K562 (cell line): ENCODE data around the gene LRRK1. TPM values are rescaled to one million over a fixed set of nuclear protein-coding genes. Genes with fewer than 3 reads are reported as not detected.

Source experiments
- ATAC-seq: fragments of 200-7000 bp; cut with Tn5 transposase; 3 replicates; pipeline ENCODE4 v1.9.1; 2020; ENCODE audit warnings: moderate library complexity
- BruUV-seq: library from RNA; stranded (reverse); fragments of 400-500 nt; replicated peaks from 2 replicates; lab custom pipeline; 2021; lab: Mats Ljungman, UMichigan
- CTCF ChIA-PET: fragments of 300-600 bp; formaldehyde crosslinking; extraction: SDS; loops from one replicate; lab custom pipeline; 2021; ENCODE audit warnings: low intra/inter-chr PET ratio; lab: Yijun Ruan, JAX
- POLR2A ChIA-PET: fragments of 300-600, 350-650 bp; sonication (Branson Sonifier 250); formaldehyde crosslinking; extraction: SDS; loops from one replicate; lab custom pipeline; 2021; ENCODE audit warnings: antibody characterized with exemption, inconsistent platforms; lab: Yijun Ruan, JAX
- DNase-seq, 4 experiments: peaks; one replicate each; pipeline versions ENCODE4 v3.0.0 to v3.0.0-alpha.2; 2011 to 2018; ENCODE audit warnings: low spot score in 3 of 4, mixed read lengths in 3 of 4; ENCODE audit errors: extremely low read depth in 1 of 4
- FAIRE-seq: peaks from 2 replicates; lab custom pipeline; 2011; peaks lifted over from hg19 to GRCh38; lab: Jason Lieb, UNC
- H2AFZ ChIP-seq: 2 replicates; pipeline ENCODE4 v1.6.0; 2011; ENCODE audit warnings: low read depth, low read length, control low read depth, inconsistent platforms
- H3K27ac ChIP-seq: fragments of 200-600 bp; 3 replicates; pipeline ENCODE4 v1.8.0; 2011; ENCODE audit warnings: low read depth, mild to moderate bottlenecking, control low read depth, inconsistent platforms, low read length, moderate library complexity, mixed read lengths; ENCODE audit errors: extremely low read depth
- H3K27me3 ChIP-seq, 2 experiments: fragments of 300-600 bp in 1 of 2; 2 replicates in 1 of 2; 3 replicates in 1 of 2; pipeline versions ENCODE4 v1.6.0 to v1.8.0; 2011; ENCODE audit warnings: inconsistent platforms in 2 of 2, low read length in 2 of 2, mild to moderate bottlenecking in 1 of 2, mixed read lengths in 1 of 2, moderate library complexity in 1 of 2; ENCODE audit not compliant: control insufficient read depth in 2 of 2, insufficient read depth in 2 of 2
- H3K36me3 ChIP-seq: fragments of 300-600 bp; 3 replicates; pipeline ENCODE4 v1.8.0; 2011; ENCODE audit warnings: mild to moderate bottlenecking, low read length, inconsistent platforms; ENCODE audit not compliant: control insufficient read depth, insufficient read depth
- H3K4me1 ChIP-seq, 2 experiments: fragments of 200-600 bp in 1 of 2; replicated peaks in 1 of 2; 2 replicates in 1 of 2; 3 replicates in 1 of 2; pipeline versions ENCODE4 v1.5.1 to v1.8.0; 2011; ENCODE audit warnings: inconsistent platforms in 2 of 2, low read length in 2 of 2, mild to moderate bottlenecking in 1 of 2, mixed read lengths in 1 of 2, moderate library complexity in 1 of 2; ENCODE audit not compliant: control insufficient read depth in 2 of 2, insufficient read depth in 2 of 2
- H3K4me2 ChIP-seq: 2 replicates; pipeline ENCODE4 v1.6.1; 2011; ENCODE audit warnings: low read length, control low read depth, inconsistent platforms, mixed read lengths; ENCODE audit not compliant: insufficient read depth
- H3K4me3 ChIP-seq: fragments of 200-600 bp; sonication (generic), shearing (Covaris generic); 2 replicates; pipeline ENCODE4 v1.5.1; 2016; ENCODE audit warnings: control low read depth, inconsistent platforms
- H3K79me2 ChIP-seq: fragments of 200-600 bp; 3 replicates; pipeline ENCODE4 v1.8.0; 2011; ENCODE audit warnings: low read length, inconsistent platforms; ENCODE audit not compliant: control insufficient read depth, insufficient read depth
- H3K9ac ChIP-seq, 2 experiments: 2 replicates each; pipeline versions ENCODE4 v1.6.0 to v1.6.1; 2011; ENCODE audit warnings: low read depth in 2 of 2, low read length in 2 of 2, control low read depth in 1 of 2, inconsistent platforms in 1 of 2, mild to moderate bottlenecking in 1 of 2, mixed read lengths in 1 of 2; ENCODE audit not compliant: insufficient read depth in 1 of 2
- H3K9me1 ChIP-seq: one replicate; pipeline ENCODE4 v1.6.0; 2011; ENCODE audit warnings: inconsistent platforms, mild to moderate bottlenecking, low read length, moderate library complexity; ENCODE audit not compliant: control insufficient read depth, insufficient read depth
- H3K9me3 ChIP-seq: replicated peaks from 2 replicates; pipeline ENCODE4 v1.5.1; 2011; ENCODE audit warnings: low read depth, low read length, inconsistent platforms; ENCODE audit not compliant: control insufficient read depth, insufficient read depth
- H4K20me1 ChIP-seq: replicated peaks from 2 replicates; pipeline ENCODE4 v1.6.1; 2011; ENCODE audit warnings: low read length, inconsistent platforms, mixed read lengths; ENCODE audit not compliant: control insufficient read depth, insufficient read depth
- CBX3 ChIP-seq, 2 experiments: IDR thresholded peaks; 1 replicate in 1 of 2; 2 replicates in 1 of 2; pipeline ENCODE4 v1.6.1; 2012; ENCODE audit warnings: inconsistent platforms in 2 of 2, low read length in 2 of 2, borderline replicate concordance in 1 of 2, control low read depth in 1 of 2
- FOXK2 ChIP-seq, 2 experiments: fragments of 450-650 bp; IDR thresholded peaks in 1 of 2; conservative IDR thresholded peaks in 1 of 2; 2 replicates each; pipeline ENCODE4 v1.6.1; 2016; ENCODE audit warnings: low read depth in 2 of 2, mild to moderate bottlenecking in 1 of 2
- MAZ ChIP-seq, 2 experiments: fragments of 450-650 bp in 1 of 2; sonication (generic) in 1 of 2; formaldehyde crosslinking; IDR thresholded peaks in 1 of 2; conservative IDR thresholded peaks in 1 of 2; 2 replicates each; pipeline versions ENCODE4 v1.4.0 to v1.5.0; 2020; ENCODE audit warnings: mild to moderate bottlenecking in 1 of 2, missing genetic modification reagents in 1 of 2
- NFIC ChIP-seq: fragments of 450-650 bp; IDR thresholded peaks from 2 replicates; pipeline ENCODE4 v1.6.1; 2017; ENCODE audit warnings: mild to moderate bottlenecking, inconsistent platforms
- POLR2A ChIP-seq: fragments of 450-650 bp; conservative IDR thresholded peaks from 2 replicates; pipeline ENCODE4 v1.6.1; 2016
- RAD21 ChIP-seq, 2 experiments: fragments of 250-450 bp in 1 of 2; fragments of 450-650 bp in 1 of 2; sonication (Bioruptor Pico) in 1 of 2; formaldehyde crosslinking in 1 of 2; IDR thresholded peaks in 1 of 2; conservative IDR thresholded peaks in 1 of 2; 2 replicates each; pipeline versions ENCODE4 v1.4.0 to v1.8.0; 2020 to 2022; ENCODE audit warnings: mild to moderate bottlenecking in 2 of 2, moderate library complexity in 1 of 2
- SMARCC2 ChIP-seq: fragments of 450-650 bp; IDR thresholded peaks from 2 replicates; pipeline ENCODE4 v1.6.1; 2017; ENCODE audit warnings: antibody characterized with exemption, moderate library complexity, mild to moderate bottlenecking, low read depth
- THRAP3 ChIP-seq: fragments of 450-650 bp; IDR thresholded peaks from 2 replicates; pipeline ENCODE4 v1.6.1; 2016; ENCODE audit warnings: mild to moderate bottlenecking, inconsistent platforms, borderline replicate concordance
- ZBTB8A ChIP-seq: fragments of 450-650 bp; IDR thresholded peaks from 2 replicates; pipeline ENCODE4 v1.6.1; 2018; ENCODE audit warnings: mild to moderate bottlenecking, moderate library complexity; ENCODE audit not compliant: partially characterized antibody
- ZNF347 ChIP-seq: fragments of 450-650 bp; formaldehyde crosslinking; IDR thresholded peaks from 2 replicates; pipeline ENCODE4 v1.4.0; 2020; ENCODE audit warnings: low read depth, mild to moderate bottlenecking, moderate library complexity
- ZNF695 ChIP-seq: fragments of 450-650 bp; formaldehyde crosslinking; IDR thresholded peaks from 2 replicates; pipeline ENCODE4 v1.4.0; 2020; ENCODE audit warnings: mild to moderate bottlenecking, moderate library complexity
- WGBS: fragments of 100-300 bp; shearing (Covaris generic); methylation state at CpG from one replicate; pipeline ENCODE4 v1.1.6; 2016; ENCODE audit warnings: low coverage, mixed read lengths; ENCODE audit not compliant: insufficient coverage; ENCODE audit errors: missing lambda C conversion rate; 5-methylcytosine and 5-hydroxymethylcytosine counted together
- in situ Hi-C: fragments of 300-500 bp; cut with MboI; formaldehyde crosslinking; loops from 4 replicates; pipeline ENCODE4 v1.15.0; 2018; ENCODE audit warnings: inconsistent platforms, mixed read lengths
- intact Hi-C: fragments of 100-400 bp; cut with micrococcal nuclease; formaldehyde crosslinking; loops from 2 replicates; pipeline ENCODE4 v1.14.2; 2022
- polyA plus RNA-seq, 8 experiments: library from polyadenylated mRNA; depleted of rRNA in 4 of 8; stranded (reverse) in 5 of 8; unstranded in 3 of 8; fragments of >200 nt; fragmentation: Nextera tagmentation in 2 of 8; fragmentation: Illumina TruSeq in 1 of 8; extraction: Ambion mirVana in 2 of 8; extraction: Trizol in 1 of 8; gene quantifications; 2 replicates each; pipeline versions ENCODE4 v1.2.1 to v1.2.3, GENCODE V29; 2011 to 2014; ENCODE audit warnings: inconsistent platforms in 1 of 8, missing spikeins in 1 of 8
- total RNA-seq, 7 experiments: library from RNA; depleted of rRNA in 6 of 7; stranded (reverse); fragments of >200 nt in 6 of 7; fragmentation: Illumina TruSeq in 2 of 7; extraction: Trizol in 2 of 7; gene quantifications; 2 replicates each; pipeline versions ENCODE4 v1.2.1 to v1.2.3, GENCODE V29; 2011 to 2021; ENCODE audit warnings: low replicate concordance in 1 of 7
- TF ChIP-seq, protein P1 (sequence below): fragments of 450-650 bp; formaldehyde crosslinking; IDR thresholded peaks from 2 replicates; pipeline ENCODE4 v1.4.0; 2020; ENCODE audit warnings: mild to moderate bottlenecking, moderate library complexity
- TF ChIP-seq, protein P2 (sequence below): fragments of 250-450 bp; sonication (Bioruptor Pico); IDR thresholded peaks from 2 replicates; pipeline ENCODE4 v1.8.0; 2022; ENCODE audit warnings: inconsistent platforms
- TF ChIP-seq, protein P3 (sequence below): sonication (generic); formaldehyde crosslinking; IDR thresholded peaks from 2 replicates; pipeline ENCODE4 v1.8.0; 2022; ENCODE audit warnings: mild to moderate bottlenecking, missing genetic modification reagents
- TF ChIP-seq, protein P4 (sequence below): fragments of 450-650 bp; formaldehyde crosslinking; IDR thresholded peaks from 2 replicates; pipeline ENCODE4 v1.4.0; 2022; ENCODE audit warnings: missing genetic modification characterization

LRRK1 gene
- total and polyA plus RNA-seq, 9 of the 15 experiments (the other 6 are each of a cell fraction or from before 2014, with no cell fraction given) = 0.01 to 1.5 (median 0.11) TPM

DNA sequence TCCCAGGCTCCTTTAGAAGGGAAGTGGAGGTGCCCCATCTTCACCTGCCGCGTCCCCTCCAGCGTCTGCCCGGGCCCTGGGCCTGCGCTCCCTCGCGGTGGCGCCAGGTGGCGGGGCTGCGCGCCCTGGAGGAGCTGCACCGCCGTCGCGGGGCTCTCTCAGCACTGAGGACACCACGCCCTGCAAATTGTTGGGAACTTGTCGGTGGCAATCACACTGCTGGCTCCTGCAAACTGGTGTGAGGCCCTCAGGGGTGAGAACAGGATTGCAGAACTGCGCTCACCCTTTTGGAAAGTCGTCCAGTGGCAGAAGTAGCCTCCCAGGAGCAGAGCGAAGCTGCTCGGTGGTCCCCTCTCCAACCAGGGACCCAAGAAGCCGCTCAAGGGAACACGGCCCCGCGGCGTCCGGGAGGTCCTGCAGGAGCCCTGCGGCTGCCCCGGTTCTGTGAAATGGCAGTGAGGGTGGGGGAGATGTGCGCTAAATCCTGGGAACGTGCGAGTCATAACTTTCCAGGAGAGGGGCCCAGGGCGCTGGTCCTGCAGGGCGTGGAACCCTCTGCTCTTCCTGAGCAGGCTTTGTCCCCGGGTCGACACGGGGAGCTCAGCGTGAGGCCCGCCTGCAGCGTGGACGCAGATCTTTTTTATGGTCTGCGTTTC lies 995 bp upstream of the LRRK1 start:
- WGBS = 5% methylated on average over 38 of the region's 42 CpGs
- Histone ChIP-seq H3K27ac (no peak overlapping the region), H3K9me1 (no peaks in the 10 kb centered on the region), H3K4me2 (peak overlapping the region; percentile 67), H3K36me3 (no peaks in the 10 kb centered on the region), H3K9ac (no peak overlapping the region), H2AFZ (peak overlapping the region; percentile 56; the same call in 1 of the 2 replicates), H4K20me1 (peaks cover 4% of the 10 kb centered on the region; the same call in 1 of the 2 replicates), H3K4me1 (peaks cover 0 to 20% of the 10 kb centered on the region in 2 experiments; a peak in 2 of 5 replicates), H3K9me3 (no peaks in the 10 kb centered on the region), H3K79me2 (no peaks in the 10 kb centered on the region), H3K27me3 (peaks cover 24 to 58% of the 10 kb centered on the region in 2 experiments), H3K4me3 (no peak overlapping the region)
- ChIA-PET POLR2A (interaction anchor here (0.6 to 1.0 kb wide), 4 partner anchors 10 to 486 kb away, joined by 3 to 4 read pairs (median 3); partner anchors contain the start of gene CHSY1), CTCF (interaction anchor here (2.5 kb wide), 1 partner anchor 89 kb away, joined by 25 read pairs; no protein-coding TSS in a partner anchor)
- BruUV-seq = no TSS peak
- ATAC-seq (peak; percentile 99), FAIRE-seq (peak; percentile 74), DNase-seq (peak; percentile 69 to 80 (median 76))
- in situ Hi-C loops (loop anchor here (25.0 kb wide), 1 partner anchor 344 kb away; the partner anchor contains the start of gene CHSY1), intact Hi-C loops (loop anchor here (1.0 to 5.0 kb wide), 2 partner anchors 89 to 339 kb away; no protein-coding TSS in a partner anchor)
- TF ChIP-seq SMARCC2 = no peak
- TF ChIP-seq MAZ (CRISPR knock-in tag; conservative IDR thresholded peaks at IDR 0.05 in 1 of 2, IDR thresholded peaks at IDR 0.05 in 1 of 2) = peak in 1 of 2 experiments; percentile 59; a peak in 1 of 4 replicates
- TF ChIP-seq NFIC = peak; percentile 24
- TF ChIP-seq, protein P1, sequence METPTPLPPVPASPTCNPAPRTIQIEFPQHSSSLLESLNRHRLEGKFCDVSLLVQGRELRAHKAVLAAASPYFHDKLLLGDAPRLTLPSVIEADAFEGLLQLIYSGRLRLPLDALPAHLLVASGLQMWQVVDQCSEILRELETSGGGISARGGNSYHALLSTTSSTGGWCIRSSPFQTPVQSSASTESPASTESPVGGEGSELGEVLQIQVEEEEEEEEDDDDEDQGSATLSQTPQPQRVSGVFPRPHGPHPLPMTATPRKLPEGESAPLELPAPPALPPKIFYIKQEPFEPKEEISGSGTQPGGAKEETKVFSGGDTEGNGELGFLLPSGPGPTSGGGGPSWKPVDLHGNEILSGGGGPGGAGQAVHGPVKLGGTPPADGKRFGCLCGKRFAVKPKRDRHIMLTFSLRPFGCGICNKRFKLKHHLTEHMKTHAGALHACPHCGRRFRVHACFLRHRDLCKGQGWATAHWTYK (CRISPR knock-in tag) = no peak
- TF ChIP-seq THRAP3 = no peak
- TF ChIP-seq, protein P2, sequence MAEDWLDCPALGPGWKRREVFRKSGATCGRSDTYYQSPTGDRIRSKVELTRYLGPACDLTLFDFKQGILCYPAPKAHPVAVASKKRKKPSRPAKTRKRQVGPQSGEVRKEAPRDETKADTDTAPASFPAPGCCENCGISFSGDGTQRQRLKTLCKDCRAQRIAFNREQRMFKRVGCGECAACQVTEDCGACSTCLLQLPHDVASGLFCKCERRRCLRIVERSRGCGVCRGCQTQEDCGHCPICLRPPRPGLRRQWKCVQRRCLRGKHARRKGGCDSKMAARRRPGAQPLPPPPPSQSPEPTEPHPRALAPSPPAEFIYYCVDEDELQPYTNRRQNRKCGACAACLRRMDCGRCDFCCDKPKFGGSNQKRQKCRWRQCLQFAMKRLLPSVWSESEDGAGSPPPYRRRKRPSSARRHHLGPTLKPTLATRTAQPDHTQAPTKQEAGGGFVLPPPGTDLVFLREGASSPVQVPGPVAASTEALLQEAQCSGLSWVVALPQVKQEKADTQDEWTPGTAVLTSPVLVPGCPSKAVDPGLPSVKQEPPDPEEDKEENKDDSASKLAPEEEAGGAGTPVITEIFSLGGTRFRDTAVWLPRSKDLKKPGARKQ (CRISPR knock-in tag) = no peak
- TF ChIP-seq, protein P3, sequence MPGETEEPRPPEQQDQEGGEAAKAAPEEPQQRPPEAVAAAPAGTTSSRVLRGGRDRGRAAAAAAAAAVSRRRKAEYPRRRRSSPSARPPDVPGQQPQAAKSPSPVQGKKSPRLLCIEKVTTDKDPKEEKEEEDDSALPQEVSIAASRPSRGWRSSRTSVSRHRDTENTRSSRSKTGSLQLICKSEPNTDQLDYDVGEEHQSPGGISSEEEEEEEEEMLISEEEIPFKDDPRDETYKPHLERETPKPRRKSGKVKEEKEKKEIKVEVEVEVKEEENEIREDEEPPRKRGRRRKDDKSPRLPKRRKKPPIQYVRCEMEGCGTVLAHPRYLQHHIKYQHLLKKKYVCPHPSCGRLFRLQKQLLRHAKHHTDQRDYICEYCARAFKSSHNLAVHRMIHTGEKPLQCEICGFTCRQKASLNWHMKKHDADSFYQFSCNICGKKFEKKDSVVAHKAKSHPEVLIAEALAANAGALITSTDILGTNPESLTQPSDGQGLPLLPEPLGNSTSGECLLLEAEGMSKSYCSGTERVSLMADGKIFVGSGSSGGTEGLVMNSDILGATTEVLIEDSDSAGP (CRISPR knock-in tag) = 0 out of 2 replicates have a peak, but pooled peaks have one; percentile 32
- TF ChIP-seq ZBTB8A = no peak
- TF ChIP-seq FOXK2 (conservative IDR thresholded peaks at IDR 0.05 in 1 of 2, IDR thresholded peaks at IDR 0.05 in 1 of 2; ENCODE audit: low read depth in 2 of 2) = no peak
- no peak for TF ChIP-seq ZNF695 (CRISPR knock-in tag)
- no peak for TF ChIP-seq ZNF347 (CRISPR knock-in tag)
- no peak for TF ChIP-seq CBX3 (IDR thresholded peaks at IDR 0.05; ENCODE audit: borderline replicate concordance in 1 of 2, low read length in 2 of 2)
- TF ChIP-seq POLR2A = no peak
- TF ChIP-seq, protein P4, sequence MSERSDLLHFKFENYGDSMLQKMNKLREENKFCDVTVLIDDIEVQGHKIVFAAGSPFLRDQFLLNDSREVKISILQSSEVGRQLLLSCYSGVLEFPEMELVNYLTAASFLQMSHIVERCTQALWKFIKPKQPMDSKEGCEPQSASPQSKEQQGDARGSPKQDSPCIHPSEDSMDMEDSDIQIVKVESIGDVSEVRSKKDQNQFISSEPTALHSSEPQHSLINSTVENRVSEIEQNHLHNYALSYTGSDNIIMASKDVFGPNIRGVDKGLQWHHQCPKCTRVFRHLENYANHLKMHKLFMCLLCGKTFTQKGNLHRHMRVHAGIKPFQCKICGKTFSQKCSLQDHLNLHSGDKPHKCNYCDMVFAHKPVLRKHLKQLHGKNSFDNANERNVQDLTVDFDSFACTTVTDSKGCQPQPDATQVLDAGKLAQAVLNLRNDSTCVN (CRISPR knock-in tag) = no peak
- peak; percentile 44 to 73; a peak in 3 of 4 replicates for TF ChIP-seq RAD21 (CRISPR knock-in tag; conservative IDR thresholded peaks at IDR 0.05 in 1 of 2, IDR thresholded peaks at IDR 0.05 in 1 of 2)
